Fibroblast of mammary gland (primary cell): ENCODE results near the gene PNLIPRP2.

ENCODE experiments used
- DNase-seq: peaks from one replicate; pipeline ENCODE4 v3.0.0-alpha.2; 2010; ENCODE audit warnings: low read depth
- H3K4me3 ChIP-seq: 2 replicates; pipeline ENCODE4 v1.5.1; 2011; ENCODE audit warnings: low read depth, mild to moderate bottlenecking, low read length, moderate library complexity; ENCODE audit not compliant: control insufficient read depth
- CTCF ChIP-seq: conservative IDR thresholded peaks from 2 replicates; pipeline ENCODE4 v1.5.1; 2011; ENCODE audit warnings: low read depth, low read length, inconsistent platforms; ENCODE audit not compliant: control insufficient read depth, insufficient read depth

PNLIPRP2 gene

GRCh38 chr10:116593139-116593740 lies 27.5 kb upstream of the PNLIPRP2 start:
- DNase-seq: no peak
- no peak for TF ChIP-seq CTCF
- no peak overlapping the region for H3K4me3 ChIP-seq

GRCh38 chr10:116594525-116595035 lies 26.2 kb upstream of the PNLIPRP2 start:
- no peak for DNase-seq
- TF ChIP-seq CTCF: no peak
- H3K4me3 ChIP-seq: no peak overlapping the region

GRCh38 chr10:116596062-116596461 lies 24.7 kb upstream of the PNLIPRP2 start:
- no peak for DNase-seq
- no peak for TF ChIP-seq CTCF
- H3K4me3 ChIP-seq: no peak overlapping the region

DNA sequence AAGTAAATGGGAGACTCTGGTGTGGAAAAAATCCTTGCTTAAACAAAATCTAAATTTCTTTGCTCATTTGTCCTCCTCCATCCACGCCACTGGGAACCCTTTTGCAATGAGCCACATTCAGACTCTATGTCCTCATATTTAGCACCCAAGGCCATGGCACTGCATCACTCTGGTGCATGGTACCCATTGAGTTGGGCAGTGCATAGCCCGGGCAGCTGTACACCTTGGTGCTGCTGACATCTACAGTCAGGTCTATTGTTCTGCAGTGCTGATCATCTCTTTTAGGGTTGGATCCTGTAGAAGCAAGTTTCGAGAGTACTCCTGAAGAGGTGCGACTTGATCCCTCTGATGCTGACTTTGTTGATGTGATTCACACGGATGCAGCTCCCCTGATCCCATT lies 23.2 kb upstream of the PNLIPRP2 start:
- TF ChIP-seq CTCF: no peak
- no peak for DNase-seq
- no peak overlapping the region for H3K4me3 ChIP-seq

- no peak for DNase-seq
- no peak for TF ChIP-seq CTCF
- no peak overlapping the region for H3K4me3 ChIP-seq
Measured at GRCh38 chr10:116598329-116598728, 22.4 kb upstream of the PNLIPRP2 start.

GRCh38 chr10:116599991-116600390 lies 20.8 kb upstream of the PNLIPRP2 start:
- DNase-seq: no peak
- TF ChIP-seq CTCF: no peak
- H3K4me3 ChIP-seq: no peak overlapping the region
